HG02943 (cell line): ENCODE results near the gene TSC1.
"Not testable (repeated sequence)": the region's sequence is repeated elsewhere in the genome, so short reads cannot be mapped to it uniquely, and the experiment has no call there.

Experiments used
- ATAC-seq: cut with Tn5 transposase; IDR thresholded peaks from one replicate; pipeline ENCODE4 v1.9.1; 2021; ENCODE audit warnings: mild to moderate bottlenecking, low read depth, moderate library complexity; ENCODE audit not compliant: unreplicated experiment

The TSC1 gene

GRCh38 chr9:132978112-132978450 is 33.7 kb upstream of the TSC1 start:
- ATAC-seq: no peak

DNA sequence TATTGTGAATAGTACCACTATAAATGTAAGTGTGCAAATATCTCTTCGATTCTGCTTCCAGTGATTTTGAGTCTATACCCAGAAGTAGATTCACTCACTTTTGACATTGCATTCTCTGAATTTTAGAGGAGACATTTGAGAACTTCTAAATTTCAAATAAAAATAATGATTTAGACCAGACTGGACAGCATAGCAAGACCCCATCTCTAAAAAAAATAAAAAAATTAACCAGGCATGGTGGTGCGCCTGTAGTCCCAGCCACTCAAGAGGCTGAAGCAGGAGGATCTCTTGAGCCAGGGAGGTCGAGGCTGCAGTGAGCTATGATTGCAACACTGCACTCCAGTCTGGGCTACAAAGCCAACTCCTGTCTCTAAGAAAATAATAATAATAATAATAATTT is 32.2 kb upstream of the TSC1 start:
- ATAC-seq: no peak

DNA sequence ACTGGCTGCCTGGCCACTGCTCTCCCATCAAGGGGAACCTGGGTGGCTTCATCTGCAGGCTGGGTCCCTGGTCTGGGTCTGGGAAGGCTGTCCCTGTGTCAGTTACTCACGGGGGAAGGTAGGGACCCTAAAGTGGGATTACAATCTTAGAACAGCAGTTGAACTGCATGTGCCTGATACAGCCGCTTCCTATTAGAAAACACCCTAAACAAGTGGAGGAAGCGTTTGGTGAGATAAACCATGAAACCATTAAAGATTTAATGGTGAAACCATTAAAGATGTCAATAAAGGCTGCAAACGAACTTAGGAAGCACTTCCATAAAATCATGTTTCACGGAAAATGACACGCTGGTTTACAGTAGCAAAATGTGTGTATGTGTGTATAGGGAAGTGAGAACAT is 31.5 kb upstream of the TSC1 start:
- ATAC-seq: no peak

GRCh38 chr9:132973713-132974112 is 29.3 kb upstream of the TSC1 start:
- ATAC-seq: no peak

- ATAC-seq: no peak
These were observed 28.8 kb upstream of the TSC1 start for GRCh38 chr9:132973166-132973565.

- no peak for ATAC-seq
These were observed 26.1 kb upstream of the TSC1 start for GRCh38 chr9:132970324-132971062.

DNA sequence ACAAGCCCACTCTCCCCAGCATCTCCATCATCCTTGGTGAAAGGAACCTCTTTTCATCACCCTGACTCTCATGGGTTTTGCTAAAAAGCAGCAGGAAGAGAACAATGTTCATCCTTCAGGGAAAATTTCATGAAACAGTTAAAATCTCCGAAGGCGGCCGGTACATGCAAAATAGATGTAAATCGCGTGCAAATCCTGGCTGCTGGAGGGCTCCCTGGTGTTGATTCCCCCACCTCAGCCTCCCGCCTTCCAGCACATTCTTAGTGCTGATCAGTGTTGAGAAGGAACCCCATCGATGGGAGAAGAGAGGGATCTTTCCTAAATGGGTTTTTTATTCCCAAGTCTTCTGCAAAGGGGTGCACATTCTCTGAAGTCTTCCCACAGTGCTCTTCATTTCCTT is 25.4 kb upstream of the TSC1 start:
- ATAC-seq: no peak

DNA sequence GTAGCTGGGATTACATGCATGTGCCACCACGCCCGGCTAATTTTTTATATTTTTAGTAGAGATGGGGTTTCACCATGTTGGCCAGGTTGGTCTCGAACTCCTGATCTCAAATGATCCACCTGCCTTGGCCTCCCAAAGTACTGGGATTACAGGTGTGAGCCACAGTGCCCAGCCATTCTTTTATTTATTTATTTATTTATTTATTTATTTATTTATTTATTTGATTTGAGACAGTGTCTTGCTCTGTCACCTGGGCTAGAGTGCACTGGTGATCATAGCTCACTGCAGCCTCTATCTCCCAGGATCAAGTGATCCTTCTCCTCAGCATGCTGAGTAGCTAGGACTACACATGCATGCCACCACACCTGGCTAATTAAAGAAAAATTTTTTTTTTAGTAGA is 23.5 kb upstream of the TSC1 start:
- not testable (repeated sequence) for ATAC-seq

GRCh38 chr9:132965478-132965877 is 21.1 kb upstream of the TSC1 start:
- no peak for ATAC-seq

- ATAC-seq: no peak
These were observed 16.6 kb upstream of the TSC1 start for GRCh38 chr9:132961002-132961401.

DNA sequence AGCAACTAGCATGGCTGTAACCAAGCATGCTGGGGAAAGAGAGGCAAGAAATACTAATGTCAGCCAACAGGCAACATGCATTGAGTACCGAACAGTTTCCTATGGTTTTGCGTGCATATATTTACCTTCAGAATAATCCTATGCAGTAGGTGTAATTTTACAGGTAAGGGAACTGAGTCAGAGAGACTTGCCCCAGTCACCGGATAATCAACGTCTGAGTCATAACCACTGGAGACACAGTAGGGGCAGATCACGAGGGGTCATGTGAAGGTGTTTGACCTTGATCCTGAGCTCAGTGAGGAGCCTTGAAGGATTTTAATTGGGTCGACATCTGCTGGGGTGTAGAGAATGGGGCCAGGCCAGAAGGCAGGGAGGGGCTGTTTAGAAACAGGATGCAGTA is 13.4 kb upstream of the TSC1 start:
- no peak for ATAC-seq

DNA sequence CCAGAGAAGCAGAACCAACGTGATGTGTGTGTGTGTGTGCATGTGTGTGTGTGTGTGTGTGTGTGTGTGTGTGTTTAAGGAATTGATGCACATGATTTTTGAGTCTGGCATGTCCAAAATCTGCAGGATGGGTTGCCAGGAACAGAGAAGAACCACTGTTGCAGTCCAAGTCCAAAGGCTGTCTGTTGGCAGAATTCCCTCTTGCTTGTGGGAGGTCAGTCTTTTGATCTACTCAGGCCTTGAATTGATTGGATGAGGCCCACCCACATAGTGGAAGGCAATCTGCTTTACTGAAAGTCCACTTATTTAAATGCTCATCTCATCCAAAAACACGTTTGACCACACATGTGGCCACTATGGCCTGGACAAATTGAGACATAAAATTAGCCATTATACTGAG is 11.4 kb upstream of the TSC1 start:
- ATAC-seq: no peak

DNA sequence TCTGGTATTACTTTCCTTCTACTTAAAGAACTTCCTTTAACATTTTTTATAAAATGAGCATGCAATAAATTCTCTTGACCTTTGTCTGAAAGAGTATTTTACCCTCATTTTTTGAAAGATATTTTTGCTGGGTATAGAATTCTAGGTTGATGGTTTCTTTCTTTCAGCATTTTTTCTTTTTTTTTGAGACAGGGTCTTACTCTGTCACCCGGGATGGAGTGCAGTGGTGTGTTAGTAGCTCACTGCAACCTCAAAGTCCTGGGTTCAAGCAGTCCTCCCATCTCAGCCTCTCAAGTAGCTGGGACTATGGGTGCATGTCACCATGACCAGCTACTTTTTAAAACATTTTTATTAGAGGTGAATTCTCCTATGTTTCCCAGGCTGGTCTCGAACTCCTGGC is 10.7 kb upstream of the TSC1 start:
- ATAC-seq: no peak

GRCh38 chr9:132949709-132950108 is 5.3 kb upstream of the TSC1 start:
- no peak for ATAC-seq

DNA sequence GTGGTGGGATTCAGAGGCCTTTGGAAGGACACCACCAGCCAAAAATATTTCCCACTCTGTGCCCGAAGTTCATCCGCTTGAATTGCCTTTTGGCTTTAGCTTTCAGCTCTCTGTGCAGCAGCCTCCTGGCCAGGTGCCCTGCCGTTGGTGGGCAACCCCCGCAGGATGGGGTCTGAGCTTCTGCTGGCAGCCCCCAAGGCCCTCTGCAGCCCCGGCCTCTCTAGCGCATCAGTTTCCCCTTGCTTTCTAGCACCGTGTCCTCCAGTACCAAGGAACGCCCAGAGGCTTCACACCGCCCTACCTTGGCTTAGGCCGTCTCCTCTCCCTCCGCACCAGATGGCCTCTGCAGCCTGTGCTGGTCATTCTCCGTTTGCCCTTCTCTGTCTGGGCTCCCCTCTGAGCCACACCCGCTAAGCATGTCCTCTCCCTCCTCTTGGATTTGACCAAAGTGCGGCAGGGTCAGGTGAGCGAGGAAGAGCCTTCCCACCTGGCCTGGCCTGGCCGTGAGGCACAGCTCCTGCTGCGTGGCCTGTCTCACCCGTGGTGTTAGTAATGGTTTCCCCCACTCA is 4.2 kb upstream of the TSC1 start:
- no peak for ATAC-seq

GRCh38 chr9:132947756-132948155 is 3.3 kb upstream of the TSC1 start:
- no peak for ATAC-seq

- no peak for ATAC-seq
These were observed 2.3 kb upstream of the TSC1 start for GRCh38 chr9:132946631-132947295.

- no peak for ATAC-seq
These were observed 1.8 kb upstream of the TSC1 start for GRCh38 chr9:132946211-132946610.

DNA sequence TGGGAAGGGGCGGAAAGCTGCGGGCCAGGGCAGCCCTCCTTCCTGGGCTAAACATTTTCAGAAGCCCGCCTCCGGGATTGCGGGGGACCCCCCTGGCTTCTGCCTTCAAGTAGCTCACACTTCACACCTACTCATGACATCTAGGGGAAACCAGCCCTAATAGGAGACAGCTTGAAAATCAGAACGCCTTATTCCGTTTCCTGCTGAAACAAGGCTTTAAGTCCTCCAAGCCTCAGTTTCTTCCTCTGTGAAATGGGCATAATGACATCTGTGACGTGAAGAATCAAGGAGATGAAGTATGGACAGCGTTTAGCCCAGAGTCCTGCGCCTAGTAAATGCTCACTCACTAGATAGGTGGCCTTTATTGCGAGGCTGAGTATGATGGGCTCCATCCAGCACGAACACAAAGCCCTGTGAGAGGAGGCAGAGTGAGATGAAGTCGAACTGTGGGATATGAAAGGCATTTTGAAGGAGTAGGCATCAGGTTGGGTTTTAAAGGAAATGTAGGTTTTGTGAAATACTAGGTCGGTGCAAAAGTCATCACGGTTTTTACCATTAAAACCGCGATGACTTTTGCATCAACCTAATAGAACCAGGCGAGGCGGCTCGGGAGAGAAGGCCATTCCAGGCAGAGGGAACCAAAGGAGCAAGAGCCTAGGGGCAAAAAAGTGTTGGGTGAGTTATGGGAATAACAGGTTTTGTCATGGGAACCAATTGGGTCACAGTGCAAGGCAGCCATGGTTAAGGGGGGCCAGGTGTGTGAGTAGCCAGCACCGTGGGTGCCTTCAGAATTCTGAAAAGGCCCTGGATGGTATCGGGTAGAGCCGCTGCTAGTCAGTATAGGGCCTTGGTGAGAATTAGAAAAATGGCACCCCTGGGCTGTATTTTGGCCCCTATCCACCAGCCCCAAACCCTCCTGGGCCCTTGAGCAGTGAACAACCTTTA is 1.0 kb upstream of the TSC1 start:
- peak; percentile 19 for ATAC-seq

GRCh38 chr9:132943651-132944293 is 644 bp downstream of the TSC1 start:
- no peak for ATAC-seq
